ENCODE results near the gene MROH2A. TPM values are rescaled to one million over a fixed set of nuclear protein-coding genes. Genes with fewer than 3 reads are reported as not detected.

Gene MROH2A
- total RNA-seq, 1 donor from 2014 or later = not detected

DNA sequence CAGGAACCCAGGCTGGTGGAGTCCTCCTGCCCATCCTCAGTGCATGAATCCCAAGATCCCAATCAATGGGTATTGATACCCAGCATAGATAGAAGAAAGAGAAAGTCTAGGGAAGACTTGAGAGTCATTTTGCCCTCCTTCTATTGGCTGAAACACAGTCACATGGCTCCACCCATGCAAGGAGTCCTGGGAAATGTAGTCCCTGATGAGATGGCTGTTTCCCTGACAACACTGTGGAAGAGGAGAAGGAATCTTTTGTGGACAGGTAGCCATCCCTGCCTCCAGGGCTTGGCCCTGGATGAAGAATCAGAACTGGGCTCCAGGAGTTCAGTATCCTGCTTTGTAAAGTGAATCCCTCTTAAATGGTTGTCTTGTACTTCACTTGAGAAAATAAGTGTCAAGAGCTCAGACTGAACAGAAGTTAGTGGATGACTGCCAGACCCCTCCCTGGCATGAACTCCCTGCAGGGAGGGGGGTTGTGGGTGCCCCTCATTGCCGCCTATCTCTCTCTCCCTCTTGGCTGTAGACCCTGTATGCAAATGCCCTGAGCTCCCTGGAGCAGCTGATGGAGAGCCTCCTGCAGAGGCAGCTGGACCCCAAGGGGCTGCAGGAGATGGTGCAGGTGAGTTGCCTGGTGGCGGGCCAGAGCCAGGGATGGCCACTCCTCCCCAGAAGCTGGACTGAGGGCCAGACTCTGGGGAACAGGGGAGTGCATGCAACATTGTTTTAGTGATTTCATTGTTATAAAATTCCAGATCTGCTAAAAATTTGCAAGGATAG is 36.1 kb downstream of the MROH2A start:
- no peak overlapping the region for H3K4me3 Mint-ChIP-seq (ENCODE audit: unreplicated experiment)

DNA sequence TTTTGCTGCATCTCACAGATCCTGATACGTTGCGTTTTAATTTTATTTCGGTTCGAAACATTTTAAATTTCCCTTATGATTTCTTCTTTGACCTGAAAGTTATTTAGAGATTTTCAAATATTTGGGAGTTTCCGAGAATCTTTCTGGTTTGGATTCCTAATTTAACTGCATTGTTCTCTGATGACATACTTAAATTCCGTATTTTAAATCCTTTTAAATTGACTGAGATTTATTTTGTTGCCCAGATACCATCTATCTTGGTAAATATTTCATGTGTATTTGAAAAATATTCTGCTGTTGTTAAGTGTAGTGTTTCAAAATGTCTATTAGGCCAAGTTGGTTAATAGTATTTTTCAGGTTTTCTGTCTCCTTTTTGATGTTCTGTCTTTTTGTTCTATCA is 37.7 kb downstream of the MROH2A start:
- no peak for DNase-seq (ENCODE audit: low spot score)
- Mint-ChIP-seq H3K27me3 (ENCODE audit: low read depth) (peaks cover 6% of the 10 kb centered on the region), H3K27ac (ENCODE audit: unreplicated experiment) (no peak overlapping the region), H3K4me1 (ENCODE audit: low read depth) (peaks cover 26% of the 10 kb centered on the region), H3K9me3 (ENCODE audit: low read depth) (no peaks in the 10 kb centered on the region), H3K36me3 (ENCODE audit: low read depth) (peaks cover 1% of the 10 kb centered on the region), H3K4me3 (ENCODE audit: unreplicated experiment) (no peak overlapping the region)
- TF ChIP-seq, protein P1, sequence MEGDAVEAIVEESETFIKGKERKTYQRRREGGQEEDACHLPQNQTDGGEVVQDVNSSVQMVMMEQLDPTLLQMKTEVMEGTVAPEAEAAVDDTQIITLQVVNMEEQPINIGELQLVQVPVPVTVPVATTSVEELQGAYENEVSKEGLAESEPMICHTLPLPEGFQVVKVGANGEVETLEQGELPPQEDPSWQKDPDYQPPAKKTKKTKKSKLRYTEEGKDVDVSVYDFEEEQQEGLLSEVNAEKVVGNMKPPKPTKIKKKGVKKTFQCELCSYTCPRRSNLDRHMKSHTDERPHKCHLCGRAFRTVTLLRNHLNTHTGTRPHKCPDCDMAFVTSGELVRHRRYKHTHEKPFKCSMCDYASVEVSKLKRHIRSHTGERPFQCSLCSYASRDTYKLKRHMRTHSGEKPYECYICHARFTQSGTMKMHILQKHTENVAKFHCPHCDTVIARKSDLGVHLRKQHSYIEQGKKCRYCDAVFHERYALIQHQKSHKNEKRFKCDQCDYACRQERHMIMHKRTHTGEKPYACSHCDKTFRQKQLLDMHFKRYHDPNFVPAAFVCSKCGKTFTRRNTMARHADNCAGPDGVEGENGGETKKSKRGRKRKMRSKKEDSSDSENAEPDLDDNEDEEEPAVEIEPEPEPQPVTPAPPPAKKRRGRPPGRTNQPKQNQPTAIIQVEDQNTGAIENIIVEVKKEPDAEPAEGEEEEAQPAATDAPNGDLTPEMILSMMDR (IDR thresholded peaks at IDR 0.05) = no peak

More for the DNA sequence above, 36.1 kb downstream of the MROH2A start:
- H3K9me3 Mint-ChIP-seq (ENCODE audit: low read depth) = no peaks in the 10 kb centered on the region
- H3K27ac Mint-ChIP-seq (ENCODE audit: unreplicated experiment) = no peak overlapping the region
- peaks cover 1% of the 10 kb centered on the region for H3K36me3 Mint-ChIP-seq (ENCODE audit: low read depth)
- peaks cover 26% of the 10 kb centered on the region for H3K4me1 Mint-ChIP-seq (ENCODE audit: low read depth)
- DNase-seq (ENCODE audit: low spot score) = peak; percentile 63
- peaks cover 8% of the 10 kb centered on the region for H3K27me3 Mint-ChIP-seq (ENCODE audit: low read depth)
- TF ChIP-seq, protein P1 (IDR thresholded peaks at IDR 0.05) = no peak

DNA sequence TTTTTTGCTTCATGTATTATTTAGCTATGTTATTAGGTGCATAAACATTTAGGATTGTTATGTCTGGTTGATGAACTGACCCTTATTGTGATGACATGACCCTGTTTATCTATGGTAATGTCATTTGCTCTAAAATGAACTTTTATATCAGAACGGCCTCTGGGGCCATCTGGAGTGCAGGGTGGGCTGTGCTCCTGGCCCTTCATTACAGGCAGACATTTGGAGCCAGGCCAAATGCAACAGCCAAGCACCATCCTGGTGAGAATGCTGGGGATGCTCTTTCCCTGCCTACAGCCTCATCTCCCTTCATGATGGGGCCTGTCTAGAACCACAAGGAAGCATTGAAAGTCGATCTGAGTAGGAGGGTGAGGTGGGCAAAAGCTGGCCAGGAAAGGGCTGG is 38.2 kb downstream of the MROH2A start:
- H3K27me3 Mint-ChIP-seq (ENCODE audit: low read depth) = peaks cover 8% of the 10 kb centered on the region
- peaks cover 1% of the 10 kb centered on the region for H3K36me3 Mint-ChIP-seq (ENCODE audit: low read depth)
- H3K27ac Mint-ChIP-seq (ENCODE audit: unreplicated experiment) = peak overlapping the region; percentile 50
- TF ChIP-seq, protein P1 (IDR thresholded peaks at IDR 0.05) = no peak
- peaks cover 26% of the 10 kb centered on the region for H3K4me1 Mint-ChIP-seq (ENCODE audit: low read depth)
- no peak overlapping the region for H3K4me3 Mint-ChIP-seq (ENCODE audit: unreplicated experiment)
- no peaks in the 10 kb centered on the region for H3K9me3 Mint-ChIP-seq (ENCODE audit: low read depth)
- no peak for DNase-seq (ENCODE audit: low spot score)

DNA sequence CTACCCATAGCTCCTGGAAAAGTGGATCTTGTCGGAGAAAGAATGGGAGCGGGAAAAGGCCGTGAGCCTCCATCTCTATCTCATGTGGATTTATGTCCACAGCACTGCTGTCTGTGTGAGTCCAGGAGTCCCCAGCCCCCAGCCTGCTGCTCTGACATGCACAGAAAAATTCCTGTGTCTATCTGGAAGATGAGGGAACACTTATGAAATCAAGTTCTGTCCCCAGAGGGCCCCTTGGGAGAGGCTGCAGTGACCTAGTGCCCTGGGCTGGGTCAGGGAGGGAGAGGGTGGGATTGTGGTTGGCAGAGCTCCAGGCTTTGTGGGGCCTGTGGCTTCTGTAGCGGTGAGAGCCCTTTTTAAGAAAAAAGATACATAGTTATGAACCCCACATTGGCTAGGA is 38.6 kb downstream of the MROH2A start:
- DNase-seq (ENCODE audit: low spot score) = no peak
- Mint-ChIP-seq H3K4me3 (ENCODE audit: unreplicated experiment) (no peak overlapping the region), H3K4me1 (ENCODE audit: low read depth) (peaks cover 26% of the 10 kb centered on the region), H3K27me3 (ENCODE audit: low read depth) (peaks cover 8% of the 10 kb centered on the region), H3K27ac (ENCODE audit: unreplicated experiment) (peak overlapping the region; percentile 75), H3K36me3 (ENCODE audit: low read depth) (peaks cover 1% of the 10 kb centered on the region), H3K9me3 (ENCODE audit: low read depth) (no peaks in the 10 kb centered on the region)
- TF ChIP-seq, protein P1 (IDR thresholded peaks at IDR 0.05) = no peak

DNA sequence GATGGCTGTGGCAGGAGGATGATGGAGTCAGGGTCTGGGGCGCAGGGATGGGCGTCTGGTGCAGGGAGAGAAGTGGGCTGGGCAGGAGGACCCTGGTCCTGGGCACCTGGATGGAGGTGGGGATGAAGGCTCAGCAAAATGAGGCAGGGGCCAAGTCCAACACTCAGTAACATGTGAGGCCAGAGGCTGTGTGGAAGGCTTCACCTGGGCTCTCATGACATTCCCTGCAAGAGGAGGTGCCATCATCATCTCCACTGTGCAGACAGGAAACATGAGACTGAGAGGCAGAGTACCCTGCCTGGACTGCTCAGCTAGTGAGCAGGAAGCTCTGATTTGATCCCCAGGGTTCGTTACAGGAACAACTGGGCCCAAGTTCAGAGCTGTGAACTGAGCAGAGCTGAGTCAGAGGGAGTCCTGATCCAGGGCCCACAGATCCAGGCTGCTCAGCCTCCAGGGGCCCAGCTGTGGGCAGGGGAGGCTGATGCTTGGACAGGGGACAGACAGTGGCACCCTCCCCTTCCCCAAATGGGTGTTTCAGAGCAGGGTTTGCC is 39.3 kb downstream of the MROH2A start:
- Mint-ChIP-seq H3K36me3 (ENCODE audit: low read depth) (peaks cover 1% of the 10 kb centered on the region), H3K4me1 (ENCODE audit: low read depth) (peaks cover 26% of the 10 kb centered on the region), H3K9me3 (ENCODE audit: low read depth) (no peaks in the 10 kb centered on the region), H3K4me3 (ENCODE audit: unreplicated experiment) (no peak overlapping the region), H3K27ac (ENCODE audit: unreplicated experiment) (peak overlapping the region; percentile 75), H3K27me3 (ENCODE audit: low read depth) (peaks cover 6% of the 10 kb centered on the region)
- TF ChIP-seq, protein P1 (IDR thresholded peaks at IDR 0.05) = no peak
- DNase-seq (ENCODE audit: low spot score) = no peak
